Body of pancreas (tissue), 4 donors: Measurements from ENCODE around the gene CD14. TPM values are rescaled to one million over a fixed set of nuclear protein-coding genes. Genes with fewer than 3 reads are reported as not detected.
"Not testable (repeated sequence)": the region's sequence is repeated elsewhere in the genome, so short reads cannot be mapped to it uniquely, and the experiment has no call there.

Experiments
- ATAC-seq: fragments of 150-250 bp; one replicate; pipeline ENCODE4 v1.9.1; 2016
- DNase-seq, 4 donors: peaks; one replicate each; pipeline ENCODE4 v3.0.0-alpha.2; 2019
- H3K27ac ChIP-seq, 4 donors: fragments of 200-600 bp; sonication (generic); 1 replicate in 3 of 4; 2 replicates in 1 of 4; pipeline versions ENCODE4 v1.5.1 to v1.6.1; 2016 to 2019; ENCODE audit warnings: mild to moderate bottlenecking in 1 of 4, mixed read lengths in 1 of 4, moderate library complexity in 1 of 4
- H3K27me3 ChIP-seq, 2 donors: fragments of 200-600 bp; sonication (generic); one replicate each; pipeline ENCODE4 v1.6.0; 2016; ENCODE audit warnings: mild to moderate bottlenecking in 1 of 2
- H3K36me3 ChIP-seq, 2 donors: fragments of 200-600 bp; sonication (generic); replicated peaks in 1 of 2; 2 replicates each; pipeline ENCODE4 v1.5.1; 2016; ENCODE audit warnings: low read depth in 2 of 2; ENCODE audit not compliant: insufficient read depth in 1 of 2
- H3K4me1 ChIP-seq: fragments of 200-600 bp; sonication (generic); one replicate; pipeline ENCODE4 v1.6.0; 2016
- H3K4me3 ChIP-seq, 2 donors: fragments of 200-600 bp; sonication (generic); 1 replicate in 1 of 2; 2 replicates in 1 of 2; pipeline ENCODE4 v1.5.1; 2016 to 2019
- H3K9me3 ChIP-seq, 3 donors: fragments of 200-600 bp; sonication (generic); 1 replicate in 2 of 3; 2 replicates in 1 of 3; pipeline ENCODE4 v1.5.1; 2016
- POLR2A ChIP-seq, 3 donors: fragments of 450-650 bp; IDR thresholded peaks; one replicate each; pipeline ENCODE4 v1.6.1; 2016; ENCODE audit warnings: antibody characterized with exemption in 3 of 3, mild to moderate bottlenecking in 2 of 3
- WGBS, 2 donors: methylation state at CpG; one replicate each; pipeline ENCODE4 v1.1.5; 2017; 5-methylcytosine and 5-hydroxymethylcytosine counted together
- intact Hi-C: fragments of 100-400 bp; cut with DNase I; formaldehyde crosslinking; loops from one replicate; pipeline ENCODE4 v1.15.1; 2023
- total RNA-seq, 2 donors: library from RNA; depleted of rRNA; stranded (reverse); fragments of >200 nt; gene quantifications; one replicate each; pipeline ENCODE4 v1.1.0, GENCODE V29; 2016
- TF ChIP-seq, protein P1 (sequence below), 7 experiments: fragments of 450-650 bp in 4 of 7; fragments of 200-600 bp in 3 of 7; sonication (generic) in 3 of 7; IDR thresholded peaks; one replicate each; pipeline ENCODE4 v1.5.1; 2016 to 2019; ENCODE audit warnings: antibody characterized with exemption in 7 of 7

CD14 gene
- total RNA-seq, 2 donors from 2014 or later = 19.2 to 62.6 TPM

DNA sequence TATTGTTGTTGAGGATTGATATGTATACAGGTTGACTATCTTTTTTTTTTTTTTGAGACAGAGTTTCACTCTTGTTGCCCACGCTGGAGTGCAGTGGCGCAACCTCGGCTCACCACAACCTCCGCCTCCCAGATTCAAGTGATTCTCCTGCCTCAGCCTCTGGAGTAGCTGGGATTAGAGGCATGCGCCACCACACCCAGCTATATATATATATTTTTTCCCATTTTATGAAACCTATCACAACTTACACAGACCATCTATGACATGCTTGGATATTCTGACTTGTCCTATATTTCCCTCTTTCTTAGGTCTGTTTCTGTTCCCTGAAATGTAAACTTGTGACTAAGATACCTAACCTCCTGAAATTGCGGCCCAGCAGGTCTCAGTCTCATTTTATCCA is 5.0 kb downstream of the CD14 start:
- H3K9me3 ChIP-seq = no peaks in the 10 kb centered on the region
- TF ChIP-seq POLR2A (IDR thresholded peaks at IDR 0.05) = no peak
- TF ChIP-seq, protein P1, sequence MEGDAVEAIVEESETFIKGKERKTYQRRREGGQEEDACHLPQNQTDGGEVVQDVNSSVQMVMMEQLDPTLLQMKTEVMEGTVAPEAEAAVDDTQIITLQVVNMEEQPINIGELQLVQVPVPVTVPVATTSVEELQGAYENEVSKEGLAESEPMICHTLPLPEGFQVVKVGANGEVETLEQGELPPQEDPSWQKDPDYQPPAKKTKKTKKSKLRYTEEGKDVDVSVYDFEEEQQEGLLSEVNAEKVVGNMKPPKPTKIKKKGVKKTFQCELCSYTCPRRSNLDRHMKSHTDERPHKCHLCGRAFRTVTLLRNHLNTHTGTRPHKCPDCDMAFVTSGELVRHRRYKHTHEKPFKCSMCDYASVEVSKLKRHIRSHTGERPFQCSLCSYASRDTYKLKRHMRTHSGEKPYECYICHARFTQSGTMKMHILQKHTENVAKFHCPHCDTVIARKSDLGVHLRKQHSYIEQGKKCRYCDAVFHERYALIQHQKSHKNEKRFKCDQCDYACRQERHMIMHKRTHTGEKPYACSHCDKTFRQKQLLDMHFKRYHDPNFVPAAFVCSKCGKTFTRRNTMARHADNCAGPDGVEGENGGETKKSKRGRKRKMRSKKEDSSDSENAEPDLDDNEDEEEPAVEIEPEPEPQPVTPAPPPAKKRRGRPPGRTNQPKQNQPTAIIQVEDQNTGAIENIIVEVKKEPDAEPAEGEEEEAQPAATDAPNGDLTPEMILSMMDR (IDR thresholded peaks at IDR 0.05) = no peak
- peaks cover 15% of the 10 kb centered on the region for H3K4me1 ChIP-seq
- 85 to 87% methylated on average over 6 of the region's 6 CpGs for WGBS, 2 donors
- H3K36me3 ChIP-seq = no peaks in the 10 kb centered on the region
- intact Hi-C loops = no loop called here
- ATAC-seq (no peak), DNase-seq (no peak)
- no peaks in the 10 kb centered on the region for H3K27me3 ChIP-seq
- no peak overlapping the region for H3K4me3 ChIP-seq
- no peak overlapping the region for H3K27ac ChIP-seq

- ATAC-seq, intact Hi-C loops, H3K27me3 ChIP-seq, DNase-seq, H3K4me1 ChIP-seq, H3K4me3 ChIP-seq, H3K9me3 ChIP-seq, H3K36me3 ChIP-seq, H3K27ac ChIP-seq: not testable (repeated sequence)
- WGBS, 2 donors = 79 to 83% methylated on average over 10 of the region's 10 CpGs
These were observed 8.1 kb downstream of the CD14 start for GRCh38 chr5:140624886-140625285.

DNA sequence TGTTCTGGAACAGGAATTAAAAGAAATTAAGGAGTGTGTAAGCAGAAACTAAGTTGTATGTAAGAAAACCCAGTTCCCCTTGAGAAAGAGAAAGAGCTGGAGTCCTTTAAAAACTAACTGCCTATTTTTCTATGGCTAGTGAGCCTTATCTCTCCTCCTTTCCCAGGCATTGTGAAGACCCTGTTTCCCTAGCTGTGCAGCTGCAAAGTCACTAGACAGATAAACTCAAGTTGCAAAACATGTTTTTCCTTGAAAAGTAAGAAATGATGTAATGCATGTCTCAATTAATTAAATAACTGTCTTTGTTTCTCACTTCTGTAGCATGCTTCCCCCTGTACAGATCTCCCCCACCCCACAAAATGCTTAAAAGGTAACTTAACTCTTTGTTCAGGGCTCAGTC is 9.9 kb downstream of the CD14 start:
- H3K27ac ChIP-seq = not testable (repeated sequence)

DNA sequence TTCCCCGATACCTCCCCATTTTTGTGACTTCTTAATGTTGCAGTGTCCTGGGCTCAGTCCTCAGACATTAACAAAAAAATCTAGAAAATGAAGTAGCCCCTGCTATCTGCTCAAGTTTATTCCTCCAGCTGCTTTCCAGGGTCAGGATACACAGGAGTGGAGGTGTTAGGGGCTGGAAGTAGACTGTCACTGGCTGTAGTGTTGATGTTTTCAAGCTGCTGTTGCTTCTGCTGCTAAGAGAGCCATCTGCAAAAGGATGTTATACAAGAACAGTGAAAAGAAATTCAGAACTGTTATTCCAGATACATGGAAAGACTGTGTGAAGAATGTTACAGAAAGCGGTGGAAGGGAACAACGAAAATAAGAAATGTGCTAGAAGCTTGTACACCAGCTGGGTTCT is 10.7 kb downstream of the CD14 start:
- Histone ChIP-seq H3K27ac (no peak overlapping the region), H3K36me3 (no peaks in the 10 kb centered on the region), H3K9me3 (no peaks in the 10 kb centered on the region), H3K27me3 (no peaks in the 10 kb centered on the region), H3K4me1 (no peaks in the 10 kb centered on the region), H3K4me3 (no peak overlapping the region)
- TF ChIP-seq POLR2A (IDR thresholded peaks at IDR 0.05) = no peak
- TF ChIP-seq, protein P1 (IDR thresholded peaks at IDR 0.05) = no peak
- 77 to 91% methylated on average over 3 of the region's 3 CpGs for WGBS, 2 donors
- DNase-seq (no peak), ATAC-seq (no peak)
- intact Hi-C loops = no loop called here

More for the DNA sequence above, 9.9 kb downstream of the CD14 start:
- H3K4me3 ChIP-seq, H3K4me1 ChIP-seq, intact Hi-C loops, ATAC-seq, DNase-seq, H3K27me3 ChIP-seq, H3K36me3 ChIP-seq, H3K9me3 ChIP-seq: not testable (repeated sequence)

DNA sequence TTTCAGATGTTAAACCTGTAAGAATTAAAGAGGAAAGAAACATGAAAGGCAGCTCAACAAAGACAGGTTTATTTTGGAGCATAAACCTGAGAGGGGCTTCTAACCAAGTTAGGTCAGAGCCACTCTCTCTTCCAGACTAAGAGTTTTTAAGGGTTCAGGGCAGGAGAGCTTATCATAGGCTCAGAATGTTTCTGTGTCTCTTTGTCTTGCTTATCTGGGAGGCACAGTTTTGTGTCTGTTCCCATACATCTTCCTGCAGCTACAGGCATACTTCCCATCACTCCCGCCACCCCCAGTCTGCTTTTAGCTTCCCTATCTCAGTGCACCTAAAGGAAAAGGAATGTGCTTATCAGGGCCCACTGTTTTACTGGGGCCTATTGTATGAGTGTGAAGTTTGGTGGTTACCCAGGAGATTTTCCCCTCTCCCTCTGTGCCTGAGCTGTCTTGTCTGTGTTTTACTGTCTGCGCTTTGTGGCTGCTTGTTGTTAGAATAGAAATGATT is 21.9 kb downstream of the CD14 start:
- no peak for DNase-seq
- Histone ChIP-seq H3K4me3 (no peak overlapping the region), H3K36me3 (no peaks in the 10 kb centered on the region), H3K9me3 (no peaks in the 10 kb centered on the region), H3K4me1 (no peaks in the 10 kb centered on the region), H3K27me3 (no peaks in the 10 kb centered on the region), H3K27ac (peak overlapping the region in 1 of 4 donors; percentile 63)
- whole genome bisulfite sequencing, 2 donors = 59 to 96% methylated on average over 2 of the region's 2 CpGs
- intact Hi-C loops = no loop called here
- ATAC-seq = no peak
- TF ChIP-seq, protein P1 (IDR thresholded peaks at IDR 0.05) = no peak
- no peak for TF ChIP-seq POLR2A (IDR thresholded peaks at IDR 0.05)

- Histone ChIP-seq H3K27ac (peak overlapping the region in 1 of 4 donors; percentile 31), H3K36me3 (no peaks in the 10 kb centered on the region), H3K9me3 (no peaks in the 10 kb centered on the region), H3K4me3 (no peak overlapping the region), H3K4me1 (no peaks in the 10 kb centered on the region), H3K27me3 (no peaks in the 10 kb centered on the region)
- ATAC-seq = no peak
- peak in 2 of 4 donors; percentile 8 to 57 for DNase-seq
- no peak for TF ChIP-seq POLR2A (IDR thresholded peaks at IDR 0.05)
- TF ChIP-seq, protein P1 (IDR thresholded peaks at IDR 0.05) = no peak
- intact Hi-C loops = no loop called here
- WGBS, 2 donors = 40 to 83% methylated on average over 2 to 4 of the region's 4 CpGs
These were observed 23.8 kb downstream of the CD14 start for GRCh38 chr5:140609126-140609525.
